DMS153 treated with DMSO at 0.1 percent for 48 hours (cell line): ENCODE measurements around the gene MYL4.
A peak's percentile ranks its signal among the peaks of the same experiment; 100 is the strongest.
"Not testable (repeated sequence)": the region's sequence is repeated elsewhere in the genome, so short reads cannot be mapped to it uniquely, and the experiment has no call there.

Experiments
- DNase-seq: peaks from one replicate; lab custom pipeline; 2025; ENCODE audit not compliant: unreplicated experiment; lab: John Stamatoyannopoulos, UW

The MYL4 gene

DNA sequence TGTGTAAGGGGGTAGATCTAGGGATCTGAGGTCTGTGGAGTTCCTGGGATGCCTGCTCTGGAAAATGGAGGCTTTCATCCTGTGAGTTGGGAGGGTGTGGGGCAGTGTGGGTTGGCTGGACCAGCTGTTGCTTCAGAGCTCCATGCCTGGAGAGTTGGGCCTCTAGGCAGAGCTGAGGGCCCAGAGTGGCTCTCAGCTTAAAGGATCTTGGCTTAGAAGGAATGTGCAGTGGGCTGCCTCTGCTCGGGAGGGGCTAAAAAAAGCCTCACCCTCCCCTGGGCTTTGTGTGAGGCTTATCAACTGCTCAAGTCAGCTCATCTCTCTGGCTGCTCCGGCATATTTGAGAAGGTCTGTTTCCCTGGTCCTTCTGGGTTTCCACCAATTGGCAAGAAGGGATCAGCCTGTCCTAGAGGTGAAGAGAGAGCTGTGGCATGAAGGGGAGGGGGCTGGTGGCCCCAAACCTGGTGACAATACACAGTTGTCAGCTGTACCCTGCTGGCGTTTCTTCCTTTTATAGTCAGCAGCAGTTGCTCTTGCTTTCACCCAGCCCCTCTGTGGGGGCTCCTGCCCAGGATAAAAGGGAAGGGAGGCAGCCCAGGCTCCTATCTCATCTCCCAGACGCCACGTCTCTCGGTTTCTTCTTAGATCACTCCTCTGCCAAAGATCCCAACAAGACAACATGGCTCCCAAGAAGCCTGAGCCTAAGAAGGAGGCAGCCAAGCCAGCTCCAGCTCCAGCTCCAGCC, at the start of gene MYL4:
Gene MYL4 (plus strand): TSS at position 605 of the 745 bp plus-strand sequence. CDS start 75 bp downstream, at position 680.
- no peak for DNase-seq

DNA sequence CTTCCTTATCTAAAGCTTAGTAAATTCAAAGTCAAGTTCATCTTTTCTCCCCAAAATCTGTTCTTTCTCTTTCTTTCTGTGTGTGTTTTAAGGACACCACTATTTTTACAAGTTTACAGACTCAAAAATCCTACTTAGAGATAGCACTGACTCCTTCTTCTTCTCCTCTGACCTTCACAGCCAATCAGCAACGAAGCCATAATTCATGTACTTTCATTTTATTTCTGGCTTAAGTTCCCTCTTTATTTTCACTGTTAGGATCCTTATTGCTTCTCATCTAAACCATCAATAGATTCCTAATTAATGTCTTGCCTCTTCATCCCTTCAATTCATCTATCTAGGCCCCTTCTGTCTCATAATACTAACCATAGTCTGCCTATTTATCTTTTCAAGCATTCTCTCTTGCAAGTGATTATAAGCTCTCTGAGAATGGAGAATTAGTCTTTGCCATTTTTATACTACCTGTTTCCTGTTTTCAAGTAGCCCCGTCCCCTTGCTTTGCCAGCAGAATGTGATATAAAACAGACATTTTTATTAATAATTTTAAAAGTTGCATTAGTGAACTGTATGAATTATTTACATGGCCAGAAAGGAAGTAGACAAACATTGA, 47.0 kb upstream of the MYL4 start:
- DNase-seq, result no peak

DNA sequence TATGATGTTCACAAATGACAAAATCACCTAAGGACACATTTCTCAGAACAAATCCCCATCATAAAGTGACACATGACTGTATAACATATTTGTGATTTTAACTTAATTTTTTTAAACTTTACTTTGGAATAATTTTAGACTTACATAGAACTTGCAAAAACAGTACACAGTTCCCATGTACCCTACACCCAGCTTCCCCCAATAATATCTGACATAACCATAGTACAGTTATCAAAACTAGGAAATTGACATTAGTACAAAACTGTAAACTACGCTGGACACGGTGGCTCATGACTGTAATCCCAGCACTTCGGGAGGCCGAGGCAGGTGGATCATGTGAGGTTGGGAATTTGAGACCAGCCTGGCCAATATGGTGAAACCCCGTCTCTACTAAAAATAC, 44.9 kb upstream of the MYL4 start:
- DNase-seq, result no peak

DNA sequence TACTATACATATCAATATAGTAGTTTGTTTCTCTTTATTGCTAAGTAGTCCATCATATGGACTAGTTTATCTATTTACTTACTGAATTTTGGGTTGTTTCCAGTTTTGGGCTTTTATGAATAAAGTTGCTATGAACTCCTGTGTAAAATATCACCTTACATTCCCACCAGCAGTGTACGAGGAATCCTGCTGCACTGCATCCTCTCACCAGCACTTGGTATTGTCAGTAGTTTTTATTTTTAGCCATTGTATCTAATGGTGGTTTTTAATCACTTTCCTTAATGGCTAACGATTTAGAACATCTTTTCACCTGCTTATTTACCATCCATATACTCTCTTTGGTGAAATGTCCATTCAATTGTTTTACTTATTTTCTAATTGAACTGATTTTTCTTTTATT, 44.0 kb upstream of the MYL4 start:
- DNase-seq, result no peak

DNA sequence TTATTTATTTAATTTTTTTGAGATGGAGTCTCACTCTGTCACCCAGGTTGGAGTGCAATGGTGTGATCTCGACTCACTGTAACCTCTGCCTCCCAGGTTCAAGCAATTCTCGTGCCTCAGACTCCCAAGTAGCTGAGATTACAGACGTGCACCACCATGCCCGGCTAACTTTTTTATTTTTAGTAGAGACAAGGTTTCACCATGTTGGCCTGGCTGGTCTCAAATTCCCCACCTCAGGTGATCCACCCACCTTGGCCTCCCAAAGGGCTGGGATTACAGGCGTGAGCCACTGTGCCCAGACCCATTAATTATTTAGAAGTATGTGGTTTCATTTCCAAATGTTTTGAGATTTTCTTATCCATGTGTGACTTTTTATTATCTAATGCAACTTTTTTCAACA, 42.3 kb upstream of the MYL4 start:
- not testable (repeated sequence) for DNase-seq

DNA sequence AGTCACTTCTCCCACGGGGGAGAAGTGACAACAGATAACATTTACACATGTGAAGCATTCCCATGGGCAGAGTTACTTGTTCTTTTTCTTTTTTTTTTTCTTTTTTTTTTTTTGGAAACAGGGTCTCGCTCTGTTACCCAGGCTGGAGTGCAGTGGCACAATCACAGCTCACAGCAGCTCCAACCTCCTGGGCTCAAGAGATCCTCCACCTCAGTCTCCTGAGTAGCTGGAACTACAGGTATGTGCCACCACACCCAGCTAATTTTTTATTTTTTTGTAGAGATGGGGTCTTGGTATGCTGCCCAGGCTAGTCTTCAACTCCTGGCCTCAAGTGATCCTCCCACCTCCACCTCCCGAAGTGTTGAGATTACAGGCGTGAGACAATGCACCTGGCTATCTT, 40.3 kb upstream of the MYL4 start:
- DNase-seq, result not testable (repeated sequence)

DNA sequence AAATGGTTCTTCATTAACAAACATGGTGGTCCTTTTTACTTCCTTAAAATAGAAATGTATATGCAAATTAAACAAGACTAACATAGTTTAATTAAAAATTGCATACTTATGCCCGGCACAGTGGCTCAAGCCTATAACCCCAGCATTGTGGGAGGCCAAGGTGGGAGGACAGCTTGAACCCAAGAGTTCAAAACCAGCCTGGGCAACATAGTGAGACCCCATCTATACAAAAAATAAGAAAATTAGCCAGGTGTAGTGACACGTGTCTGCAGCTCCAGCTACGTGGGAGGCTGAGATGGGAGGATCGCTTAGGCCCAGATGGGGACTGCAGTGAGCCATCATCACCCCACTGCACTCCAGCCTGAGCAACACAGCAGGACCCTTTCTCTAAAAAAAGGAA, 38.4 kb upstream of the MYL4 start:
- no peak for DNase-seq

DNA sequence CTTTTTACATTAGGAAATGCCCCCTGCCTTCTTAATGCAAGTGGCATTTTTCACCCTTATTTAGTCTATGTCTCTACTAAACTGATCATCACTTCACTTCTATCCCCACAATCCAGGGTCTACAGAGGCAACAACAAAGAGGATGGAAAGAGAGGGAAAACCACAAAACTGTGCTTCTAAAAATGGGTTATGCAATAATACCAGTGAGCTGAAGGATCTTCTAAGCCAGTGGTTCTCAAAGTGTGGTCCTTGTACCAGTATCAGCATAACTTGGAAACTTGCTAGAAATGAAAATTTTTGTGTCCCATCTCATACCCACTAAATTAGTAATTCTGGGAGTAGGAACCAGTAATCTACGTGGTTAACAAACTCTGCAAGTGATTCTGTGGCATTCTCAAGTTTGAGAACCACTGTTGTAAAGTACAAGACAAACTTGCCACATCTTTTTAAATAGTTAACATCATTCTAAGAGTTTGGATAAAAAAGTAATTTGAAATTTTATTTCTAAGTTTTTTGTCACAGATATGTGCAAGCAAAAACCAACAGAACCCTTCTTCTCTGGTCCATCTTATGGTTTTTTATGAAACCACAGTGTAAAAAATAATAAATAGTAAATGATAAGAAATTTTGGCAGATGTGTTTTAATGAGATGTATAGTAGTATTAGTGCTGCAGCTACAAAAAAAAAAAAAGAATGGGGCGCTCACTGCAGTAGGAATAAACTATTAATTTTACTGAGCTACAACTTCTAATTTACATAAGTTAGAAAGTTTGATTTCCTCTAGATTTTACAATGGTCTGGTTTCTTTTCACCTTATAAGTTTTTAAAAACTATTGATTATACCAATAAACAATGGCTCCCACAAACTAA, 36.2 kb upstream of the MYL4 start:
- DNase-seq, result no peak

DNA sequence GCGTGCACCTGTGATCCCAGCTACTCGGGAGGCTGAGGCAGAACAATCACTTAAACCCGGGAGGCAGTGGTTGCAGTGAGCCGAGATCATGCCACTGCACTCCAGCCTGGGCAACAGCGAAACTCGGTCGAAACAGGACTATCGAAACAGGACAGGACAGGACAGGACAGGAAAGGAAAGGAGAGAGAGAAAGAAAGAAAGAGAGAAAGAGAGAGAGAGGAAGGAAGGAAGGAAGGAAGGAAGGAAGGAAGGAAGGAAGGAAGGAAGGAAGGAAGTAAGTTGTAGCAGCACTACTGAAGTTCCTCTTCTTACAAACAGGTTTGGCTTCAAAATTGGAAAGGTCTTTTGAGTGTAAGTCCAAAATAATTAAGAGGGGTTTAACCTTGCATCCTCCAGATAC, 34.3 kb upstream of the MYL4 start:
- DNase-seq, result not testable (repeated sequence)

DNA sequence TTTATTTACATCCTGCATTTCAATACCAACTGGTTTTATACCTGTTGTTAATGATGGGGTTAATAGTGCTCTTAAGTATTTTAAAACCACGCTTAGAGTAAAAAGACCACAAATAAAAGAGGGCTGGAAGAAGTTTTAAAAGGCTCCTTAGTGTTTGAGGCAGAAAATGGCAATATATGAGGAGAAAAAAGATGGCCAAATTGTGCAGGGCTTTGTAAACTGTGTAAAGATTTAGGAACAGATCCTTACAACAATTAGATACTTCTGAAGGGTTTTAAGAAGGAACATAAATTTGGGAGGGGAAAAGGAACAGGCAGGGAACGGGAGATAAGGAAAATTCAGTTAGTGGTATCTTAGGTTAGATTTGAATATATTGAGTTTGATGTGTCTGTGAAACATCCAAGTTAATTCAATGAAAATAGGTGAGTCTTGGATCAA, 32.7 kb upstream of the MYL4 start:
- no peak for DNase-seq

DNA sequence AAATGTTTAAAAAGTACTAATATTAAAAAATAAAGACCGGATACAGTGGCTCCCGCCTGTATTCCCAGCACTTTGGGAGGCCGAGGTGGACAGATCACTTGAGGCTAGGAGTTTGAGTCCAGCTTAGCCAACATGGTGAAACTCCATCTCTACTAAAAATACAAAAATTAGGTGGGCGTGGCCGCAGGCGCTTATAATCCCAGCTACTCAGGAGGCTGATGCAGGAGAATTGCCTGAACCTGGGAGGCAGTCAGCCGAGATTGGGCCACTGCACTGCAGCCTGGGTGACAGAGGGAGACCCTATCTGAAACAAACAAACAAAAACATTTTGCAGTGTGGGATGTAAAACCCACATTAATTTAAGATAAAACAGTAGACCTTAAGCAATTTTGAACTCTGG, 31.9 kb upstream of the MYL4 start:
- DNase-seq, result no peak

DNA sequence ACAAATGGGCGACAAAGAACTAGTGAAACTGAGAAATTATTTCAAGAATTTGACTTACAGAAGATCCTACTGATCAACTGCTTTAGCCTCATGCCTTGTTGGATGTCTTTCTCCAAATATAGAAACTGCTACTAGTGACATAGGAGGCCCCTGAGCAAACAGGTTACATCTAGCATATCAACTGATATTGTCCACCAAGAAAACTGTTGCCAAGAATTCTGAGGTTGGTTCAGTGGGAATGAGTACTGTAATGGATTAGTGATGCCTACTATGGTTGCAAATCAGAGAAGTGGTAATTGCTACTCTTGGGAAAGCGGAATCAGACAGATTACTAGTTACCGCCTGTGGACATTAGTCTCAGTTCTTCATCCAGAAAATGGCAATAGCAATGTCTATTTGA, 30.0 kb upstream of the MYL4 start:
- no peak for DNase-seq

DNA sequence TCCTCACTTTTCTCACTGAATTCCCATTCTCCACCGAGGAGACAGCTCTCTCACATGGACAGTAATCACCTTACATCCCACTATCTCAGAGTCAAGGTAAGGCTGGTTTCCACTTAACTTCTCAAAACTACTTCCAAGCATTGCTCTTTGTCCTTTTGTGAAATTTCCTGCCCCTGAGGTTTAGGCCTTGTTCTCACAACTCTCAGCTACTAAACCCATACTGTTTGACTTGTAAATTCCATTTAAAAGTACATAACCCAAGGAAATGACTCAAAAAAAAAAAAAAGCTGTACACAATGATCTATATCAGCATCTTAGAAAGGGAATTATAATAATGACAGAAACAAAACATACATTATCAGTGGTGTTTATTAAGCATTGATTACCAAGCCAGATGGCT, 28.8 kb upstream of the MYL4 start:
- DNase-seq, result no peak

DNA sequence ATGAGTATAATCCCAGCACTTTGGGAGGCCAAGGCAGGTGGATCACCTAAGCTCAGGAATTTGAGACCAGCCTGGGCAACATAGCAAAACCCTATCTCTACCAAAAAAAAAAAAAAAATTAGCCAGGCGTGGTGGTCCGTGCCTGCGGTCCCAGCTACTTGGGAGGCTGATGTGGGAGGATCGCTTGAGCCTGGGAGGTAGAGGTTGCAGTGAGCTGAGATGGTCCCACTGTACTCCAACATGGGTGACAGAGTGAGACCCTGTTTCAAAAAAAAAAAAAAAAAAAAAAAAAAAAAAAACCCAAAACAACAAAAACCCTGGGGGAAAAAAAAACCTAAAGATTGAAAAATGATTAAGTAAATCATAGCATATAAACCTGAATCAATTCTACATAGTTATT, 28.2 kb upstream of the MYL4 start:
- DNase-seq, result not testable (repeated sequence)

DNA sequence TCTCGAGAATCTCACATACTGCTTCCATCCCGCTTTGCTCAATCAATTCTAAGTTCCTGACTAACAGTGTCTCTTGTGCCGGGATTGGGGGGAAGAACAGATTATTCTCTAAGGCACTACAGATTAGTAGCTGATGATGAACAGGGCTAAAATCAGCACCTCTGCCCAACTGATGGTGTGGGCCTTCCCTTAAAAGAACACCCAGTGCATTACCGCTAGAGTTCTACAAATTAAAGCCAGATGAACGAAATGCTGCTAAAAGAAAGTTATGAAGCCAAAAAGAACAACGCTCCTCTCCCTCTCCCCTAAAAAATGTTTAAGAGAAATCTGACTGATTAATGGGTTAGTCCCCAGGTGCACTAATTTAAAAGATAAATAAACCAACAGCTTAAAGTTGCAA, 24.5 kb upstream of the MYL4 start:
- DNase-seq, result no peak

DNA sequence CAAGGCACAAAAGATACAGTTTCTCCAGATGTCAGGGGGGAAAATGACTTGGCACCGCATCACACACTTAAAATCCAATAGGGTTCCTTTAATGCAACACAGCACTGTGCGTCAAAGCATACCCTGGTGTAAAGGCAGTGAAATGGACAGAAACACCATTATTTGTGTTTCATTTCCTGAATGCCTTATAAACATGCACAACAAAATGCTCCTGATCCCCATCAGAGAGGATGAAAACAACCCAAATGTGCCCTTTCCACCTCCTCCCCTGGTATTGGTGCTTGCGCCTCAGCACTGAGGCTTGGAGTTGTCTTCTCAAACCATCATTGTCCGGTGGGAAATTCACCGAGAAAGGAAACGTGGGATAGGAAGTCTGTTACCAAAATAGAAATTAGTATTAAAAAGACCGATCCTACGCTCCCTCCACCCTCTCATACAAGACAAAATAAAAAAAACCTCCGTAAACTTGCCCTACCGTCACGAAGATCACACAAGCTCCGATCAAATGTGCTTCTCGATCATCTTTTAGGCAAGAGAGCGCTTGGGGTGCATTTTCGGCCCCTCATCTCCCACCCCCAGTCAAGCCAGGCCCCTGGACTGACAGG, 20.8 kb upstream of the MYL4 start:
- DNase-seq, result no peak

DNA sequence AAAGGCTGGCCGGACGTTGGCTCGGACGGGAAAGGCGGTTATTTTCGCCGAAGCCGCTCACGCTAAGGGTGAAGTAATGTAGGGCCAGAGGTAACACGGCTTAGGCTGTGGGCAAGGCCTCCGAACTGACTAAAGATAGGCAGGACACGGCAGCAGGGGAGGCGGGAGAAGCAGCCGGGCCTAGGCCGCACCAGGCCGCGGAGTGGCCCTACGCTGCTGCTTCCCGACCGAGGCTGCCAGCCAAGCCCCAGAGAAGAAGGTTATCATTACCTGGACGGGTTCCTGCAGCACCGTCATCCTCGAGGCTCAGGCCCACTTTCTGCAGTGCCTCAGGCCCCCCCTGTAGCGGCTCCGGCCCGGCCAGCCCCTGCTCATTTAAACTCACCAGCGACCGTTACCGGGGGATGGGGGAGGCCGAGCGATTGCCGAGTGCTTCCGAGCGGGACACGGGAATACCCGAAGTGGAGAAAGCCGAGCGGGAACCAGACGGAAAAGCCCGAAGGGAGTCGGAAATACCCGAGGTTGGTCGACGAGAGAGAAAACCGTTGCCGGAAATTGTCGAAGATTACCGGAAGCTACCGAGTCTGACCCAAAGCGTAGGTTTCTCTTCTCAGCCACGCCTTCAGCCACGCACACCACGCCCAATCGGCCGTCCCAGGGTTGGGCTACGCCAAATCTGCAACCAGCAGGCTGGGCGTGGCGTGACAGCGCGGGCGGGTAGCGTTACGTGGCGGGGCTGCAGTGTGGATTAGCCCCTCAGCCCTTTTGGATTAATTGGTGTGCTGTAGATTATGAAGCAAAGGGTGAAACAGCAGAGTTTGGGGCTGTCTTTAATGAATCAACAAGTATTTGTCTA, 20.0 kb upstream of the MYL4 start, which contains the start of gene CDC27:
Gene CDC27 (minus strand): TSS at position 420 of the 856 bp plus-strand sequence. CDS start 123 bp downstream, at position 297.
- peak; percentile 98 for DNase-seq

DNA sequence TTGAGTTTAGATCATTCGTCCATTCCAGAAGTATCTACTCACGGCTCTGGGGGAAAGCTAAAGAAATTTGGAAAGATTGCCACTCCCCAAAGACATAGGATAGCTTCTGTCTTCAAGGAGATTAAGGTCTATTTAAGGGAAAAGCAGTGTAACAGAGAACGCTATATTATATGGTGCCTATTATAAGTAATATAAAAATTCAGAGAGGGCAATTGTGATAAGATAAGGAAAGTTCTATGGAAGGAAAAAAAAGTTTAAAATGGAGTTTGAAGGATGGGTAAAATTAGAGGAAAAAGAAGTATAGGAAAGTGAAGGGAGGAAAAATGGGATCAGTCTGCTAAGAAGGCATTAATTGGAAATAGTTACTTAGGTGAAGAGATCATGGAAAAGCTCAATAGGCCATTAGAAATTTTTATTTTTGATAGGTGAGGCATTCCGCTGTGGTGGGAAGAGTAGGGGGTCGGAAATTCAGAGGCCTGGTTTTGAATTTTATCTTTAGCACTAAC, 19.4 kb upstream of the MYL4 start:
- DNase-seq, result no peak

DNA sequence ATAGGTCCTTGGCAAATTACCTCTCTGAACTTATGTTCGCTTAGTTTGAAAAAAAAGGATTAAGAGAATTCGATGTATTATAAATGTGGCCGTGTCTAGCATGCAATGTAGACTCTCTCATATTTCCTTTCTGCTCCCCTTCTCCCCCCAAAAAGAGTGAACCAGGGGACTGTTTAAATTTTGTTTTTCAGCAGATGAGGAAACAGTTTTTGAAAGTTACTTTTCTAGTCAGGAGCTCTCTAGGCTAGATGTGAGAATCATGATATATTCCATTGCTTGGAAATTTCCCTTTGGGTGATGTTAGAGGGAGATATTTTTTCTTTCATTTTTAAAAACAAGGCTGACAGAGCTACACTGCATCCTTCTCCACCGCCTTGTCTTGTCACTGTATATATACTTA, 18.9 kb upstream of the MYL4 start:
- DNase-seq, result no peak

DNA sequence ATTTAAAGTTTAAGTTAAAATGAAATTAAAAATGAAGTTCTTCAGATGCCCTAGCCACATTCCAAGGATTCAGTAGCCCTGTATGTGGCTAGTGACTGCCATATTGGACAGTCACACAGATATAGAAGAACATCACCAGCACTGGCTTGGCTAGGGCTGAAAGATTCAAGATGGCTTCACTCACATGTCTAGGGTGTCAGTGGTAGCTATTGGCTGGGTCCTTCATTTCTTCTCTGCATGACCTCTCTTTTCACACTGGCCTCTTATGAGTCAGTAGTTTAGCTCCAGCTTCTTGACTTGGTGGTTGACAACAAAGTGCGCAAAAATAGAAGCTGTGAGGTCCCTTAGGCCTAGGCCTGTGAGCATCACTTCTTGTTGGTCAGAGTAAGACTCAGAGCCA, 18.4 kb upstream of the MYL4 start:
- no peak for DNase-seq
